DND-41 (cell line): ENCODE results near the gene GSC2.

Source experiments
- ATAC-seq: fragments of 200-7000 bp; cut with Tn5 transposase; 3 replicates; pipeline ENCODE4 v1.9.1; 2021; ENCODE audit warnings: low read depth; ENCODE audit not compliant: insufficient read depth
- DNase-seq: peaks from one replicate; pipeline ENCODE4 v3.0.0-alpha.2; 2020
- H2AFZ ChIP-seq: 2 replicates; pipeline ENCODE4 v1.6.0; 2012; ENCODE audit warnings: low read depth, low read length
- H3K27ac ChIP-seq: 2 replicates; pipeline ENCODE4 v1.5.1; 2012; ENCODE audit warnings: low read length, inconsistent platforms
- H3K27me3 ChIP-seq: fragments of 200-600 bp; sonication (generic); 2 replicates; pipeline ENCODE4 v1.6.0; 2012; ENCODE audit warnings: low read length, mild to moderate bottlenecking, inconsistent platforms; ENCODE audit not compliant: insufficient read depth, poor library complexity
- H3K36me3 ChIP-seq: 2 replicates; pipeline ENCODE4 v1.5.1; 2012; ENCODE audit warnings: low read length, inconsistent platforms; ENCODE audit not compliant: insufficient read depth
- H3K4me1 ChIP-seq: 2 replicates; pipeline ENCODE4 v1.5.1; 2012; ENCODE audit warnings: mild to moderate bottlenecking, low read length; ENCODE audit not compliant: insufficient read depth
- H3K4me2 ChIP-seq: 2 replicates; pipeline ENCODE4 v1.6.0; 2012; ENCODE audit warnings: mild to moderate bottlenecking, moderate library complexity, low read length, inconsistent platforms; ENCODE audit not compliant: insufficient read depth
- H3K4me3 ChIP-seq, 2 experiments: fragments of 200-600 bp in 1 of 2; shearing (Covaris generic) in 1 of 2; 2 replicates each; pipeline ENCODE4 v1.5.1; 2012 to 2016; ENCODE audit warnings: inconsistent platforms in 2 of 2, low read length in 2 of 2, mild to moderate bottlenecking in 2 of 2, low read depth in 1 of 2, moderate library complexity in 1 of 2
- H3K79me2 ChIP-seq: 2 replicates; pipeline ENCODE4 v1.6.0; 2012; ENCODE audit warnings: low read length, inconsistent platforms; ENCODE audit not compliant: insufficient read depth
- H3K9ac ChIP-seq: 2 replicates; pipeline ENCODE4 v1.6.0; 2012; ENCODE audit warnings: low read depth, mild to moderate bottlenecking, inconsistent platforms, low read length, moderate library complexity
- H3K9me3 ChIP-seq: 2 replicates; pipeline ENCODE4 v1.5.1; 2012; ENCODE audit warnings: low read length, moderate library complexity, mild to moderate bottlenecking, inconsistent platforms; ENCODE audit not compliant: insufficient read depth, severe bottlenecking
- H4K20me1 ChIP-seq: 2 replicates; pipeline ENCODE4 v1.6.0; 2012; ENCODE audit warnings: low read length; ENCODE audit not compliant: insufficient read depth
- CTCF ChIP-seq: IDR thresholded peaks from 2 replicates; pipeline ENCODE4 v1.5.1; 2012; ENCODE audit warnings: borderline replicate concordance, low read length, moderate library complexity, mild to moderate bottlenecking; ENCODE audit not compliant: poor library complexity, severe bottlenecking; ENCODE audit errors: extremely low read depth
- EZH2 ChIP-seq: IDR thresholded peaks from 3 replicates; pipeline ENCODE4 v1.6.1; 2012; ENCODE audit warnings: borderline replicate concordance, low read depth, mild to moderate bottlenecking, moderate library complexity, low read length, inconsistent platforms; ENCODE audit not compliant: severe bottlenecking

The GSC2 gene

GRCh38 chr22:19105456-19105855, 44.6 kb downstream of the GSC2 start:
- no peaks in the 10 kb centered on the region for H3K27me3 ChIP-seq
- H3K9ac ChIP-seq = no peak overlapping the region
- no peak overlapping the region for H2AFZ ChIP-seq
- peaks cover 16% of the 10 kb centered on the region for H3K36me3 ChIP-seq
- peaks cover 93% of the 10 kb centered on the region for H3K79me2 ChIP-seq
- TF ChIP-seq CTCF (no peak), EZH2 (no peak)
- no peaks in the 10 kb centered on the region for H3K9me3 ChIP-seq
- H4K20me1 ChIP-seq = peaks cover 67% of the 10 kb centered on the region
- H3K4me3 ChIP-seq = no peak overlapping the region
- H3K4me2 ChIP-seq = no peak overlapping the region
- H3K4me1 ChIP-seq = peaks cover 18% of the 10 kb centered on the region
- DNase-seq (no peak), ATAC-seq (no peak)
- no peak overlapping the region for H3K27ac ChIP-seq

- Histone ChIP-seq H3K4me1 (peaks cover 5% of the 10 kb centered on the region), H3K4me3 (no peak overlapping the region), H3K36me3 (peaks cover 22% of the 10 kb centered on the region), H3K4me2 (no peak overlapping the region), H2AFZ (no peak overlapping the region), H3K9ac (no peak overlapping the region), H3K79me2 (peaks cover 91% of the 10 kb centered on the region), H4K20me1 (peaks cover 65% of the 10 kb centered on the region), H3K9me3 (no peaks in the 10 kb centered on the region), H3K27ac (no peak overlapping the region), H3K27me3 (no peaks in the 10 kb centered on the region)
- TF ChIP-seq CTCF (no peak), EZH2 (no peak)
- no peak for DNase-seq
- ATAC-seq = no peak
Observed at GRCh38 chr22:19103880-19104821, 45.9 kb downstream of the GSC2 start.

GRCh38 chr22:19098157-19098556, 51.9 kb downstream of the GSC2 start:
- DNase-seq = no peak
- no peaks in the 10 kb centered on the region for H3K9me3 ChIP-seq
- H3K27me3 ChIP-seq = no peaks in the 10 kb centered on the region
- peaks cover 24% of the 10 kb centered on the region for H3K36me3 ChIP-seq
- H3K9ac ChIP-seq = no peak overlapping the region
- no peak overlapping the region for H3K4me2 ChIP-seq
- H2AFZ ChIP-seq = no peak overlapping the region
- peaks cover 83% of the 10 kb centered on the region for H3K79me2 ChIP-seq
- peaks cover 23% of the 10 kb centered on the region; the same call in 1 of the 2 replicates for H4K20me1 ChIP-seq
- H3K4me3 ChIP-seq = no peak overlapping the region
- TF ChIP-seq EZH2 (no peak), CTCF (no peak)
- no peak overlapping the region for H3K27ac ChIP-seq
- no peaks in the 10 kb centered on the region for H3K4me1 ChIP-seq
- ATAC-seq = no peak

GRCh38 chr22:19097518-19097917, 52.6 kb downstream of the GSC2 start:
- ATAC-seq = no peak
- H3K27me3 ChIP-seq = no peaks in the 10 kb centered on the region
- H2AFZ ChIP-seq = no peak overlapping the region
- H3K9ac ChIP-seq = no peak overlapping the region
- H3K79me2 ChIP-seq = peaks cover 77% of the 10 kb centered on the region
- H3K4me3 ChIP-seq = no peak overlapping the region
- no peak overlapping the region for H3K4me2 ChIP-seq
- no peaks in the 10 kb centered on the region for H3K4me1 ChIP-seq
- no peak for TF ChIP-seq EZH2
- H3K9me3 ChIP-seq = no peaks in the 10 kb centered on the region
- no peak for DNase-seq
- peaks cover 23% of the 10 kb centered on the region; the same call in 1 of the 2 replicates for H4K20me1 ChIP-seq
- peaks cover 24% of the 10 kb centered on the region for H3K36me3 ChIP-seq
- H3K27ac ChIP-seq = no peak overlapping the region
